Measurements from ENCODE around the gene SULT2B1.
"Not testable (repeated sequence)": the region's sequence is repeated elsewhere in the genome, so short reads cannot be mapped to it uniquely, and the experiment has no call there.

The SULT2B1 gene

DNA sequence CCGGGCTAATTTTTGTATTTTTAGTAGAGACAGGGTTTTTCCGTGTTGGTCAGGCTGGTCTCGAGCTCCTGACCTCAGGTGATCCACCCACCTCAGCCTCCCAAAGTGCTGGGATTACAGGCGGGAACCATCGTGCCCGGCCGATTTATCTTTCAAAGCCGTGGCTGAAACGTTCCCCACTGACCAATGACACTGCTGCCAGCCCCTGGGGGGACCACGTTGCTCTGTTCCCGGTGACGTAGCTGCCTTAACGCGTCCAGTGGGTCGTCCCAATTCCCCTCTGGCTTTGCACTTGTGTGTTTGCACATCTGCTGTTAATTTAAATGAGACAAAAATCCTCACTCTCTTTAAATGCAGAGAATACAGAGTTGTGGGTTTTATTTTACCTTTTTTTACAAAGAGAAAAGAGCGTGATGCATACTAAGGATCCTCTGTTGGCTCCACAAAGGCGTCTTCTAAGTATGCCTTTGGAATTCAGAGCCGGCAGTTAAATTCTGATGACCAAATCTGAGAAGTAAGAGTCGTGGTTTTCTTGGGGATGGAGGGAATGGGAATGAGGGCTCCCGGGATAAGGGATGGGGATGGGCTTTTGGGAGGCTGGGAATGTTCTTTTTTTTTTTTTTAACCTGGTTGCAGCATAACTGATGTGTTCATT is 21.8 kb upstream of the SULT2B1 start:
- DNase-seq = no peak

DNA sequence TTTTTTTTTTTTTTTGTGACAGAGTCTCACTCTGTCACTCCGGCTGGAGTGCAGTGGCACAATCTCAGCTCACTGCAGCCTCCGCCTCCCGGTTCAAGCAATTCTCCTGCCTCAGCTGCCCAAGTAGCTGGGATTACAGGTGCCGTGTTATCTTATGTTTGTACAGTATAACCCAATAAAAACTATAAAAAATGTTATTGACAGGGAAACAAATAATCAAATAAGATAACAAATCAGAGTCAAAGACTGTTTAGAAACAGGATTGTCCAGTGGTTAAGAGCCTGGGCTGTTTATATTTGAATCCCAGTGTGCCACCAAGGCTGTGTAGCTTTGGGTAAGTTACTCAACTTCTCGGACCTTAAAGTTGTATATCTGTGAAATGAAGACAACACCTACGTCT is 21.2 kb upstream of the SULT2B1 start:
- no peak for DNase-seq

DNA sequence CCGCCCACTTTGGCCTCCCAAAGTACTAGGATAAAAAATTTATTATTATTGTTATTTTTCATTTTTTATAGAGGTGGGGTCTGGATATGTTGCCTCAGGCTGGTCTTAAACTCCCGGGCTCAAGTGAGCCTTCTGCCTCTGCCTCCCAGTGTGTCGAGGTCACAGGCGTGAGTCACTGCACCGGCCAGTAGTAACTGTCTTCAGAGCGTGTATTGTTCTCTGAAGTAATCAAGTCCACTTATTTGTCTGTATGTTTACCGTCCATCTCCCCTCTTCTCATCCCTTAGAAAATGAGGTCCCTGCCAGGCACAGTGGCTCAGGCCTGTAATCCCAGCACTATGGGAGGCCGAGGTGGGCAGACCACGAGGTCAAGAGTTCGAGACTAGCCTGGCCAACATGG is 18.2 kb upstream of the SULT2B1 start:
- no peak for DNase-seq

DNA sequence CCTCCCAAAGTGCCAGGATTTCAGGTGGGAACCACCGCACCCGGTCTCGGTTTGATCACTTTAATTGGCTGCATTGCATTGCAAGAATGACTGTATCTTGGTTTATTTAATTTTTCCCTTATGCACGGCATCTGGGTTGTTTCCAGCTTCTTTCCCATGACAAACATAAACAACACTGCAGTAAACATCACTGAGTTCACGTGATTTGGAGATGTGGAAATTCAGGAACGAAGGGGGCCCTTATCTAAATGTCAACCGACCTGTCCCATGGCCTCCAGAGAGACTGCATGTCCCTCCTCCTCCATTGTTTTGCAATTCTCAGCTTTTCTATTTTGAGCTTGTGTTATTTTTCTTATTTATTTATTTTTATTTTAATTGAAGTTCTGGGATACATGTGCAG is 14.4 kb upstream of the SULT2B1 start:
- DNase-seq = no peak

DNA sequence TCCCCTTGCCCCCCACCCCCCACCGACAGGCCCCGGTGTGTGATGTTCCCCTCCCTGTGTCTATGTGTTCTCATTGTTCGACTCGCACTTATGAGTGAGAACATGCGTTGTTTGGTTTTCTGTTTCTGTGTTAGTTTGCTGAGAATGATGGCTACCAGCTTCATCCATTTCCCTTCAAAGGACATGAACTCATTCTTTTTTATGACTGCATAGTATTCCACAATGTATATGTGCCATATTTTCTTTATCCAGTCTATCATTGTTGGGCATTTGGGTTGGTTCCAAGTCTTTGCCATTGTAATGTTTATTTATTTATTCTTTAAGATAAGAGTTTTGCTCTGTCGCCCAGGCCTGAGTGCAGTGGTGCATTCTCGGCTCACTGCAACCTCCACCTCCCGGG is 13.9 kb upstream of the SULT2B1 start:
- not testable (repeated sequence) for DNase-seq

GRCh38 chr19:48539503-48540096 is 12.4 kb upstream of the SULT2B1 start:
- DNase-seq = no peak

- no peak for DNase-seq
These were observed 11.9 kb upstream of the SULT2B1 start for GRCh38 chr19:48540110-48540509.

DNA sequence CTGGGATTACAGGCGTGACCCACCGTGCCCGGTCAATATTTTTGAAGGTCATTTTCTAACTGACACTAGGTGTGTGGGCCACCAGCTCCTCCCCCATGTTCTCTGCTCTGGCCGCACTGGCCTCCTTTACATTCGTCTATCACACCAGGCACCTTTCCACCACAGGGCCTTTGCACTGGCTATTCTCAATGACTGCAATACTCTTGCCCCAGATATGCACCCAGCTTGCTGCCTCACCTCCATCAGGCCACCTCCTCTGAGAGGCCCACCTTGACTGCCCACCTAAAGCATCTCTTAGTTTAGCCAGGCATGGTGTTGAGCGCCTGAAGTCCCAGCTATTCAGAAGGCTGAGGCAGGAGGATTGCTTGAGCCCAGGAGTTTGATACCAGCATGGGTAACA is 10.2 kb upstream of the SULT2B1 start:
- no peak for DNase-seq

DNA sequence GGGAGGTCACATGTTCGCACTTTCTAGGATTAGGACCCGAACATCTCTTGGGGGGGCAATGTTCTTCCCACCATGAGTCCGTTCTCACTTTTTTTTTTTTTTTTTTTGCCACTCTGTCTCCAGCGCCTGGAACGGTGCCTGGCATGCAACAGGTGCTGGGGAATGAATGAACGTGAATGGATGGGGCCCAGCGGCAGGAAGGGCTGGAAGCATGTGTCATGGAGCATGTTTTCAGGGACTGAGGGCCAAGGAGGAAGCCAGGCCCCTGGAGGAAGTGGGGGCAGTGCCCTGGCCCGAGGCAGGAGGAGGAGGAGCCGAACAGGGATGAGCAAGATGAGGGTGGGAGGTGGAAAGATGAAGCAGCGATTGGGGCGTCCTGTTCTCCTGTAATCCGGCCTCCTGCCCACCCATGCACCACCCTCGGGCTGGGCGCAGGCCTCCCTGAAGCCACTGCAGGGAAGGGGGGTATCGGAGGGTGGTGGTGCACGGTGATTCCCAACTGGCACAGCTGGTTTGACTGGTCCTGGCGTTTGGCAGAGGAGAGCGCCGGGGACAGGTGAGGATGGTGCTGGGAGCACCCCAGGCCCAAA is 8.8 kb upstream of the SULT2B1 start:
- no peak for DNase-seq

DNA sequence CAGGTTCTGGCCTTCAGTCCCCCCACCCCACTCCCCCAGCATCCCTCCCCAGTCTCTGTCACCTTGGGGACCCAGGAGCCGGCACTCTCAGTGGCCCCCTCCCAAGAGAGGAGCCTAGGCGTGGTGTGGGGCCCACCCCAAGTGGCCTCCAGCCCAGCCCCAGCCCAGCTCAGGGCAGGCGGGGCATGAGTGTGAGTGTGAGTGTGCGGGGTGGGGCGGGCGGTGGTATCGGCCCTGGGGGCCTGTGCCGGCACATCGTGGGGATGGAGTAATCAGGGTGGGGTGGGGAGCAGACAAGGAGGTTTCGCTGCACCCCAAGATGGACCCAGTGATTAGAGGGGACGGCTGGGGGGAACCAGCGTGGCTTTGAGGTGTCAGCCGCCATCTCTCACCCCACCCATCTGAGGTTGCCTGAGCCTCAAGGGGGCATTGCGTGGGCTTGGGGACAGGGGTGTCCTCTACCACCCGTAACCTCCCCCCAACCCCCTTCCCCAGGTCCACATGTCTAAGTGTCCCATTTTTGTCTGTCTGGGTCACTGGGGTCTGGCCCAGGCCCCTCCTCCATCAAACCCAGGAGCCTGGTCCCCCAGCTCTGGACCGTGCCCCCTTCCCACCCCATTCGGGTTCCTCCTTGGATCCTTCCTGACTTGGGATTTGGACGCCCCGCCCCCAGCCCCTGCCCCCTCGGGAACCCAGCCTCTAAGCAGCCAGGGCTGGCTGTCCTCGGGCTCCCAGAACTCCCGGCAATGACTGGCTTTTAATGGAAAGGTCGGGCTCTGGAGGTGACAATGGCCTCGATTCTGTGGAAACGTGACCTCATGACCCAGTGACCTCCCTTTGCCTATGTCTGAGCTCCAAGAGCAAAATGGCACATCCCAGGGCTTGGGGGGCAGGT is 6.9 kb upstream of the SULT2B1 start:
- DNase-seq = no peak

DNA sequence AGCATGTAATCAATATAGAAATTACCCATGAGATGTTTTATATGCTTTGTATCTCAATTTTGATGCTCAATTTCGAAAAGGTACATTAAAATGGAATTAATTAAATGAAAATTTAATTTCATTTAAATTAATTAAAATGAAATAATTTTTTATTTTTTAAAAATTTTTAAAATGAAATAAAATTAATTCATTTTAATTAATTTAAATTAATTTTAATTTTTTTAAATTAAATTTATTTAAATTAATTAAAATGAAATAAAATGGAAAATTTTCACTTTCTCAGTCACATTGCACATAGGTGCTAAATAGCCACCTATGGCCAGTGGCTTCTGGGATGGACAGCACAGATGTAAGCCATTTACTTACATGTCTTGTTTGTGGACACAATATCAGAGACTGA is 4.2 kb upstream of the SULT2B1 start:
- DNase-seq = no peak

DNA sequence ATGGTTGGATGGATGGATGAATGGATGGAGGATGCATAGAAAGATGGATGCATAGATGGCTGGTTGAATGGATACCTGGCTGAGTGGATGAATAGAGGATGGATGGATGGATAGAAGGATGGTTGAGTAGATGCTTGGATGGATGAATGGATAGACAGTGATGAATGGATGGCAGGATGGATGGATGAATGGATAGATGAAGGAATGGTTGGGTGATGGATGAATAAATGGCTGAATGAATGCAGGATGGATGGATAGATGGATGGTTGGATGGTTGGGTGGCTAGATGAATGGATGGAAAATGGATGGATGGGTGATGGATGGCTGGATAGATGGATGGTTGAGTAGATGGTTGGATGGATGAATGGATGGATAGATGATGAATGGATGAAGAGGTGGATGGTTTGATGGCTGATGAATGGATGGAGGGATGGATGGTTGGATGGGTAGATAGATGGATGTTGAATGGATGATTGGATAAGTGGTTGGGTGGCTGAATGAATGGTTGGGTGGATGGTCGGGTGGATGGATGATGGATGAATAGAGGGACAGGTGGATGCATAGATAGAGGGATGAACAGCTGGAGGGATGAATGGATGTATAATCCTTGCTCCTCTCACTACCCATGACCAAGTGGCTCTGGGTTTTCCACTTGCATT is 3.6 kb upstream of the SULT2B1 start:
- DNase-seq = no peak

- no peak for DNase-seq
These were observed 2.6 kb upstream of the SULT2B1 start for GRCh38 chr19:48549380-48549779.

GRCh38 chr19:48552406-48553322 is 692 bp downstream of the SULT2B1 start:
- DNase-seq = no peak

GRCh38 chr19:48553676-48554384 is 1.9 kb downstream of the SULT2B1 start:
- no peak for DNase-seq

GRCh38 chr19:48554385-48555091 is 2.6 kb downstream of the SULT2B1 start:
- no peak for DNase-seq

DNA sequence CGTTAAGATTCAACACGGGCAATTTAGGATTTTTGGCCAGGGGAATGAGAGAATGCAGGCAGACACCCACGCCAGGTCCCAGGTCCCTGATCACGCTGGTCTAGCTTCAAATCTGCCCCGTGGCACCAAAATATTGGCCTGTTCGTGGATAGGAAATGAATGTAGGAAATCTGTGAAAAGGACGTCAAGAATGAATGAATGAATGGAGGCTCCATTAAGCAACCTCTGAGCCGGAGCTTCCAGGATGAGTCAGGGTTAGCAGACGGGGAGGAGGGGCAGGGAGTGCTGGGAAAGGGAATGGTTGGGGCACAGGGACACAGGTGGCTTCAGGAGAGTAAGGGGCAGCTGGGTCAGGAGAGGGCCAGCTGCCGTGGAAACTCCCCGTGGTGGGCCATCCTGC is 4.2 kb downstream of the SULT2B1 start:
- DNase-seq = no peak

GRCh38 chr19:48556825-48557224 is 4.9 kb downstream of the SULT2B1 start:
- DNase-seq = no peak

GRCh38 chr19:48558018-48558684 is 6.2 kb downstream of the SULT2B1 start:
- no peak for DNase-seq

DNA sequence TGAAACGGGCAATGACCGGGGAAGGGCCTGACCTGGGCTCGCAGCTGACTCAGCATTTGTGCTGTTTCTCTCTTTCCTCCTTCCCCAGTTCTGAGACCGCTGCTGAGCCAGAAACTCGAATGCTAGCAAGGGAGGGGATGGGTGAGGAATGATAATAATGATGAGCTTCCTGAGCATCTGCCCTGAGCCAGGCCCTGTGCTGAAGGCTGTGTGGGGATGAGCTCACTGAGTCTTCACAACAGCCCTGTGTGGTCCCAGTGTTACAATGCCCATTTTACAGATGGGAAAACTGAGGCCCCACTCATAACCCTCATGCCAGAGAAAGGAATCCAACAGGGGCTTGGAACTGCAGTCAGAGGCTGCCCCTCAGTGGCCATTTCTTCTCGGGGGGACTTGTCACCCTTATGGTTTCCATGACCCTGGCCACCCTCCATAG is 8.1 kb downstream of the SULT2B1 start:
- DNase-seq = no peak

All from DMS 273 treated with DMSO at 0.1 percent for 48 hours (cell line).